Measurements from ENCODE around the gene DEPP1. TPM values are rescaled to one million over a fixed set of nuclear protein-coding genes. Genes with fewer than 3 reads are reported as not detected.

The DEPP1 gene
- total RNA-seq, 1 donor from 2014 or later = 11.1 TPM

DNA sequence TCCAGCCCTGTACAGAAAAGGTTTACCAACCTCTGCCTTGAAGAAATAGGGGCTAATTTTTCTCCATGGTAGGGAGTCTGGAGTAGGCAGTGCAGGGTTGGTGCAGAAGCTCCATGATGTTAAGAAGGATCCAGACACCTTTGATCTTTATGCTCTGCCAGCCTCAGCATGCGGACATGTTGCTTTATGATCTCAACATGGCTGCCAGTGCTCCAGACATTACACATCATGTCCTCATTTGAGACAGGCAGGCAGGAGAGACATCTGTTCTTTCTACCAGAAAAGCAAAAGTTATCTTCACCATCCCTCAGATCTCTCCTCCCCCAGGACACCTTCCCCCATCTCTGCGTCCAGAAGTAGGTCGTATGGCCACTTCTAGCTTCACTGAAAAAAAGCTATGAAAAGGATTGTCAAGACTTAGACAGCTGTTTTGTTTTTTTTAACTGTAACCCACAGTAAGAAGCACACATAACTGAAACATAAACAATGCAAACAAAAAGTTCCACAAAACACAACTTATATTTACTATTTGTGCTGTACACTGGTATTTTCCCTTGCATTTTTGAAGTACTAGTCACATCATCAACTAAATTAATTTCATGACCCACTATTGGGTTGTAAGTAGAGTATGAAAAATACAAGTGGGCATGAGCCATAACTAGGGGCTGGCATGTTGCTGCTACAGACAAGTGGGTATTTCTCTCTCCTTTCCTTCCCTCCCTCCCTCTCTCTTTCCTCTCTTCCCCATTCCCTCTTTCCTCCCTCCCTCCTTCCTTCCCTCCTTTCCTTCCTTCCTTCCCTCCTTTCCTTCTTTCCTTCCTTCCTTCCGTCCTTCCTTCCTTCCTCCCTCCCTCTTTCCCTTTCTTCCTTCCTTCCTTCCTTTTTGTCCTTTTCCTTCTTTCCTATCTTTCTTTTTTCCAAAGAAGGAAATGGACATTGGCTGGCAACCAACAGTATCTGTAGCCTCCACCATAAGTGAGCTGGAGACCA, 21.6 kb downstream of the DEPP1 start:
- Mint-ChIP-seq H3K4me3 (no peak overlapping the region), H3K27me3 (ENCODE audit: low read depth) (no peaks in the 10 kb centered on the region), H3K27ac (no peak overlapping the region), H3K36me3 (peaks cover 14% of the 10 kb centered on the region), H3K4me1 (peaks cover 49% of the 10 kb centered on the region), H3K9me3 (no peaks in the 10 kb centered on the region)
- TF ChIP-seq CTCF (IDR thresholded peaks at IDR 0.05; ENCODE audit: unreplicated experiment) = no peak
- DNase-seq (ENCODE audit: low spot score in 2 of 2, unreplicated experiment in 2 of 2) = no peak

GRCh38 chr10:44956226-44956625, 22.4 kb downstream of the DEPP1 start:
- Mint-ChIP-seq H3K36me3 (peaks cover 15% of the 10 kb centered on the region), H3K9me3 (no peaks in the 10 kb centered on the region), H3K4me3 (no peak overlapping the region), H3K27me3 (ENCODE audit: low read depth) (no peaks in the 10 kb centered on the region), H3K4me1 (peaks cover 53% of the 10 kb centered on the region), H3K27ac (no peak overlapping the region)
- TF ChIP-seq CTCF (IDR thresholded peaks at IDR 0.05; ENCODE audit: unreplicated experiment) = no peak
- DNase-seq (ENCODE audit: low spot score in 2 of 2, unreplicated experiment in 2 of 2) = no peak

GRCh38 chr10:44955413-44956070, 23.1 kb downstream of the DEPP1 start:
- peaks cover 46% of the 10 kb centered on the region for H3K4me1 Mint-ChIP-seq
- H3K27ac Mint-ChIP-seq = no peak overlapping the region
- H3K27me3 Mint-ChIP-seq (ENCODE audit: low read depth) = no peaks in the 10 kb centered on the region
- no peak overlapping the region for H3K4me3 Mint-ChIP-seq
- no peaks in the 10 kb centered on the region for H3K9me3 Mint-ChIP-seq
- no peak for DNase-seq (ENCODE audit: low spot score in 2 of 2, unreplicated experiment in 2 of 2)
- peaks cover 16% of the 10 kb centered on the region for H3K36me3 Mint-ChIP-seq
- TF ChIP-seq CTCF (IDR thresholded peaks at IDR 0.05; ENCODE audit: unreplicated experiment) = no peak

DNA sequence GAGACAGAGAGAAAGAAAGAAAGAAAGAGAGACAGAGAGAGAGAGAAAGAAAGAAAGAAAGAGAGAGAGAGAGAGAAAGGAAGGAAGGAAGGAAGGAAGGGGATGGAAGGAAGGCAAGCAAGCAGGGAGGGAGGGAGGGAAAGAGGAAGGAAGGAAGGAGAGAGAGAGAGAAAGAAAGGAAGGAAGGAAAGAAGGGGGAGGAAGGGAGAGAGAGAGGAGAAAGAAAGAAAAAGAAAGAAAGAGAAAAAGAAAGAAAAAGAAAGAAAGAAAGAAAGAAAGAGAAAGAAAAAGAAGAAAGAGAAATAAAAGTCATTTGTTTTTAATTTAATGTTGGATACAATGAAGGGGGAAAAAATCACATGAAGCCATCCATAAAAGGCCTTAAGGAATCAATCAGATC, 23.6 kb downstream of the DEPP1 start:
- Mint-ChIP-seq H3K27me3 (ENCODE audit: low read depth) (no peaks in the 10 kb centered on the region), H3K4me3 (no peak overlapping the region), H3K36me3 (peaks cover 16% of the 10 kb centered on the region), H3K4me1 (peaks cover 44% of the 10 kb centered on the region), H3K9me3 (no peaks in the 10 kb centered on the region), H3K27ac (no peak overlapping the region)
- DNase-seq (ENCODE audit: low spot score in 2 of 2, unreplicated experiment in 2 of 2) = no peak
- no peak for TF ChIP-seq CTCF (IDR thresholded peaks at IDR 0.05; ENCODE audit: unreplicated experiment)

GRCh38 chr10:44954042-44954441, 24.6 kb downstream of the DEPP1 start:
- no peak for TF ChIP-seq CTCF (IDR thresholded peaks at IDR 0.05; ENCODE audit: unreplicated experiment)
- Mint-ChIP-seq H3K27ac (no peak overlapping the region), H3K4me1 (peaks cover 49% of the 10 kb centered on the region), H3K27me3 (ENCODE audit: low read depth) (no peaks in the 10 kb centered on the region), H3K36me3 (peaks cover 16% of the 10 kb centered on the region), H3K9me3 (no peaks in the 10 kb centered on the region), H3K4me3 (no peak overlapping the region)
- DNase-seq (ENCODE audit: low spot score in 2 of 2, unreplicated experiment in 2 of 2) = no peak
